CD14-positive monocyte (primary cell): ENCODE measurements around the gene TTC3. TPM values are rescaled to one million over a fixed set of nuclear protein-coding genes. Genes with fewer than 3 reads are reported as not detected.
A peak's percentile ranks its signal among the peaks of the same experiment; 100 is the strongest.

Experiments used
- DNase-seq, 3 donors: peaks; one replicate each; pipeline ENCODE4 v3.0.0-alpha.2; 2011 to 2022
- H2AFZ ChIP-seq: 2 replicates; pipeline ENCODE4 v1.6.0; 2012; ENCODE audit warnings: mild to moderate bottlenecking, low read depth, low read length, inconsistent platforms; ENCODE audit not compliant: insufficient read depth, poor library complexity, severe bottlenecking
- H3K27ac ChIP-seq, 2 donors: 1 replicate in 1 of 2; 2 replicates in 1 of 2; pipeline ENCODE4 v1.5.1; 2012 to 2013; ENCODE audit warnings: low read length in 2 of 2, control low read depth in 1 of 2, inconsistent platforms in 1 of 2, low read depth in 1 of 2, mild to moderate bottlenecking in 1 of 2
- H3K27me3 ChIP-seq, 2 donors: one replicate each; pipeline versions ENCODE4 v1.6.0 to v1.6.1; 2011 to 2013; ENCODE audit warnings: low read length in 2 of 2; ENCODE audit not compliant: control insufficient read depth in 2 of 2, insufficient read depth in 2 of 2
- H3K36me3 ChIP-seq, 2 donors: replicated peaks in 1 of 2; 1 replicate in 1 of 2; 2 replicates in 1 of 2; pipeline versions ENCODE4 v1.5.1 to v1.6.1; 2012 to 2013; ENCODE audit warnings: low read length in 2 of 2, control low read depth in 1 of 2, inconsistent platforms in 1 of 2, mild to moderate bottlenecking in 1 of 2; ENCODE audit not compliant: insufficient read depth in 2 of 2, control insufficient read depth in 1 of 2
- H3K4me1 ChIP-seq, 2 donors: 1 replicate in 1 of 2; 2 replicates in 1 of 2; pipeline versions ENCODE4 v1.5.1 to v1.6.1; 2012 to 2013; ENCODE audit warnings: low read length in 2 of 2, control low read depth in 1 of 2, inconsistent platforms in 1 of 2, mild to moderate bottlenecking in 1 of 2, moderate library complexity in 1 of 2; ENCODE audit not compliant: insufficient read depth in 2 of 2, control insufficient read depth in 1 of 2
- H3K4me2 ChIP-seq: replicated peaks from 2 replicates; pipeline ENCODE3; 2012; ENCODE audit warnings: low read length, moderate library complexity, mild to moderate bottlenecking; ENCODE audit not compliant: poor library complexity, severe bottlenecking; ENCODE audit errors: extremely low read depth
- H3K4me3 ChIP-seq, 3 experiments: fragments of 200-600 bp in 1 of 3; sonication (generic) in 1 of 3; replicated peaks in 1 of 3; 1 replicate in 2 of 3; 2 replicates in 1 of 3; pipeline ENCODE4 v1.5.1; 2011 to 2013; ENCODE audit warnings: low read length in 3 of 3, mild to moderate bottlenecking in 3 of 3, control low read depth in 2 of 3, low read depth in 2 of 3, inconsistent platforms in 1 of 3, moderate library complexity in 1 of 3
- H3K79me2 ChIP-seq: 2 replicates; pipeline ENCODE4 v1.6.0; 2012; ENCODE audit warnings: mild to moderate bottlenecking, control low read depth, inconsistent platforms, low read length, moderate library complexity; ENCODE audit not compliant: insufficient read depth
- H3K9ac ChIP-seq: 2 replicates; pipeline ENCODE4 v1.6.0; 2017; ENCODE audit warnings: low read length, mild to moderate bottlenecking; ENCODE audit not compliant: insufficient read depth, poor library complexity, severe bottlenecking
- H3K9me3 ChIP-seq, 2 donors: replicated peaks in 1 of 2; 1 replicate in 1 of 2; 2 replicates in 1 of 2; pipeline versions ENCODE4 v1.5.1 to v1.6.1; 2012 to 2013; ENCODE audit warnings: low read length in 2 of 2, control low read depth in 1 of 2; ENCODE audit not compliant: control insufficient read depth in 1 of 2, insufficient read depth in 1 of 2
- H4K20me1 ChIP-seq: 2 replicates; pipeline ENCODE4 v1.6.0; 2012; ENCODE audit warnings: mild to moderate bottlenecking, low read length, control low read depth, moderate library complexity; ENCODE audit not compliant: insufficient read depth
- H3K27ac Mint-ChIP-seq, 7 donors: one replicate each; pipeline ENCODE4 v1.8.0; 2020; ENCODE audit warnings: mild to moderate bottlenecking in 7 of 7, mixed read lengths in 7 of 7, moderate library complexity in 6 of 7, inconsistent platforms in 2 of 7
- H3K27me3 Mint-ChIP-seq, 3 donors: one replicate each; pipeline ENCODE4 v1.8.0; 2021 to 2022; ENCODE audit warnings: low read depth in 3 of 3, mild to moderate bottlenecking in 3 of 3, mixed read lengths in 3 of 3, moderate library complexity in 3 of 3, inconsistent platforms in 1 of 3
- H3K36me3 Mint-ChIP-seq, 2 donors: one replicate each; pipeline ENCODE4 v1.8.0; 2020; ENCODE audit warnings: mixed read lengths in 2 of 2, inconsistent platforms in 1 of 2, mild to moderate bottlenecking in 1 of 2
- H3K4me1 Mint-ChIP-seq: one replicate; pipeline ENCODE4 v1.8.0; 2020; ENCODE audit warnings: mild to moderate bottlenecking, mixed read lengths
- H3K4me3 Mint-ChIP-seq, 2 donors: one replicate each; pipeline ENCODE4 v1.8.0; 2020; ENCODE audit warnings: mild to moderate bottlenecking in 2 of 2, mixed read lengths in 2 of 2, moderate library complexity in 1 of 2
- H3K9me3 Mint-ChIP-seq, 7 donors: one replicate each; pipeline ENCODE4 v1.8.0; 2020 to 2022; ENCODE audit warnings: mixed read lengths in 7 of 7, mild to moderate bottlenecking in 6 of 7, moderate library complexity in 6 of 7, inconsistent platforms in 2 of 7
- WGBS: methylation state at CpG from one replicate; pipeline ENCODE4 v1.1.5; 2013; ENCODE audit warnings: missing lambda C conversion rate; ENCODE audit not compliant: insufficient coverage; 5-methylcytosine and 5-hydroxymethylcytosine counted together
- intact Hi-C, 2 donors: fragments of 100-400 bp; cut with micrococcal nuclease; formaldehyde crosslinking; loops; one replicate each; pipeline versions ENCODE4 v1.15.0 to v1.15.1; 2023
- polyA plus RNA-seq, 3 donors: library from polyadenylated mRNA; depleted of rRNA in 1 of 3; unstranded in 2 of 3; stranded (reverse) in 1 of 3; fragments of 300-500 nt in 2 of 3; fragments of >200 nt in 1 of 3; fragmentation: Illumina TruSeq in 2 of 3; gene quantifications; 1 replicate in 2 of 3; 2 replicates in 1 of 3; pipeline ENCODE4 v1.2.3, GENCODE V29; 2012 to 2021
- TF ChIP-seq, protein P1 (sequence below): fragments of 200-600 bp; IDR thresholded peaks from one replicate; pipeline ENCODE4 v1.8.0; 2022; ENCODE audit warnings: antibody characterized with exemption, mild to moderate bottlenecking

TTC3 gene
- polyA plus RNA-seq, 3 donors, result 9.6 to 35.4 (median 17.9) TPM

DNA sequence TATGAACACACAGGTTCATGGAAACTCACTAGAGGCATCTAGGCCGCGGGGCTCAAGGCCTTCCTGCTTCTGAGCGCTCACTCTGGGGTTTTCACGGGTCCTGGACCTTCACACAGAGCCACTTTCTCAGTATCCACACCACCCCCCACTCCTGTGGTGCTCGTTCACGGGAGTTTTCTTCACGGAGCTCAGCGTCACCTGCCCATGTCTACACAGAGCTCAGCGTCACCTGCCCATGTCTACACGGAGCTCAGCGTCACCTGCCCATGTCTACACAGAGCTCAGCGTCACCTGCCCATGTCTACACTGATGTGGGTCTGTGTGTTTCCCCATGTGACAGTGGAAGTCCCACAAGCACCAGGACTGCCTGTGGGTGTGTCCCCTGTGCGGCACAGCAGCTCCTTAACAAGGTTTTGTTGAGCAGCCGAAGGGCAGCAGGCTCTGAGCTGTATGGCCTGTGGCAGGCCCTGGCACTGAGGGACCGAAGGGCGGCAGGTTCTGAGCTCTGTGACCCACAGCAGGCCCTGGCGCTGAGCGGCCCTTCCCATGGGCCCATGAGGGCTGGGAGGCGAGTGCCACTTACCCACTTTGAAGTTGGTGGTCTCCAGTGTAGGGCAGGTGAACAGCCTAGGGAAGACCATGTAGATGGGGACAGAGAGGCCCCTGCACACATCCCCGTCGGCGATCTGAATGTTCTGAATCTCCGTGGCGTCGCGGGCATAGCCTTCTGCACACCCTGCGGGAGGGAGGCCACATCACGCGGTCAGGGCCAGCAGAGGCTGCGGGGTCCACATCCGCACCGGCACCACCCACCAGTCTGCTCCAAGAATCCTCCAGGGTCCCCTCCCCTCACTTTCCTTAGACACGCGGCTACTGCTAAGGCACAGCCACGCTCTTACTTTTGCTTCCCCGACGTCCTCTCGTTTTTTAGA lies 154.3 kb downstream of the TTC3 start:
- Mint-ChIP-seq H3K27ac (peak overlapping the region in 1 of 7 donors; percentile 25), H3K4me3 (peak overlapping the region in 1 of 2 donors; percentile 51), H3K27me3 (peaks cover 0 to 2% (median 0%) of the 10 kb centered on the region in 3 donors), H3K36me3 (peaks cover 83 to 96% of the 10 kb centered on the region in 2 donors), H3K4me1 (peaks cover 4% of the 10 kb centered on the region), H3K9me3 (peaks cover 0 to 2% (median 0%) of the 10 kb centered on the region in 7 donors)
- Histone ChIP-seq H3K27ac (no peak overlapping the region), H2AFZ (no peak overlapping the region), H3K4me2 (no peak overlapping the region), H3K79me2 (no peaks in the 10 kb centered on the region), H3K4me3 (no peak overlapping the region), H3K27me3 (no peaks in the 10 kb centered on the region), H3K9me3 (no peaks in the 10 kb centered on the region), H4K20me1 (no peaks in the 10 kb centered on the region), H3K36me3 (peaks cover 77 to 95% of the 10 kb centered on the region in 2 donors), H3K4me1 (peaks cover 0 to 4% of the 10 kb centered on the region in 2 donors), H3K9ac (no peak overlapping the region)
- WGBS, result 97% methylated on average over 35 of the region's 38 CpGs
- intact Hi-C loops, result loop anchor here in 1 of 2 donors (10.0 kb wide), 1 partner anchor 327 kb away; no protein-coding TSS in a partner anchor
- TF ChIP-seq, protein P1, sequence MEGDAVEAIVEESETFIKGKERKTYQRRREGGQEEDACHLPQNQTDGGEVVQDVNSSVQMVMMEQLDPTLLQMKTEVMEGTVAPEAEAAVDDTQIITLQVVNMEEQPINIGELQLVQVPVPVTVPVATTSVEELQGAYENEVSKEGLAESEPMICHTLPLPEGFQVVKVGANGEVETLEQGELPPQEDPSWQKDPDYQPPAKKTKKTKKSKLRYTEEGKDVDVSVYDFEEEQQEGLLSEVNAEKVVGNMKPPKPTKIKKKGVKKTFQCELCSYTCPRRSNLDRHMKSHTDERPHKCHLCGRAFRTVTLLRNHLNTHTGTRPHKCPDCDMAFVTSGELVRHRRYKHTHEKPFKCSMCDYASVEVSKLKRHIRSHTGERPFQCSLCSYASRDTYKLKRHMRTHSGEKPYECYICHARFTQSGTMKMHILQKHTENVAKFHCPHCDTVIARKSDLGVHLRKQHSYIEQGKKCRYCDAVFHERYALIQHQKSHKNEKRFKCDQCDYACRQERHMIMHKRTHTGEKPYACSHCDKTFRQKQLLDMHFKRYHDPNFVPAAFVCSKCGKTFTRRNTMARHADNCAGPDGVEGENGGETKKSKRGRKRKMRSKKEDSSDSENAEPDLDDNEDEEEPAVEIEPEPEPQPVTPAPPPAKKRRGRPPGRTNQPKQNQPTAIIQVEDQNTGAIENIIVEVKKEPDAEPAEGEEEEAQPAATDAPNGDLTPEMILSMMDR, result no peak
- DNase-seq, result no peak

- peaks cover 0 to 2% (median 0%) of the 10 kb centered on the region in 3 donors for H3K27me3 Mint-ChIP-seq
- peaks cover 0 to 2% (median 0%) of the 10 kb centered on the region in 7 donors for H3K9me3 Mint-ChIP-seq
- Histone ChIP-seq H3K4me3 (no peak overlapping the region), H3K36me3 (peaks cover 84 to 100% of the 10 kb centered on the region in 2 donors), H3K9me3 (no peaks in the 10 kb centered on the region), H4K20me1 (peaks cover 4% of the 10 kb centered on the region), H2AFZ (no peak overlapping the region), H3K9ac (no peak overlapping the region), H3K4me2 (no peak overlapping the region), H3K79me2 (no peaks in the 10 kb centered on the region), H3K4me1 (peaks cover 0 to 4% of the 10 kb centered on the region in 2 donors), H3K27me3 (no peaks in the 10 kb centered on the region), H3K27ac (no peak overlapping the region)
- H3K4me3 Mint-ChIP-seq, result peak overlapping the region in 1 of 2 donors; percentile 51
- WGBS, result 90% methylated on average over 2 of the region's 16 CpGs
- peaks cover 4% of the 10 kb centered on the region for H3K4me1 Mint-ChIP-seq
- TF ChIP-seq, protein P1, result no peak
- intact Hi-C loops, result loop anchor here in 1 of 2 donors (10.0 kb wide), 1 partner anchor 327 kb away; no protein-coding TSS in a partner anchor
- H3K36me3 Mint-ChIP-seq, result peaks cover 88 to 100% of the 10 kb centered on the region in 2 donors
- DNase-seq, result no peak
- no peak overlapping the region for H3K27ac Mint-ChIP-seq
Observed at GRCh38 chr21:37228003-37228400, 154.9 kb downstream of the TTC3 start.
